ENCODE data around the gene RET. TPM values are rescaled to one million over a fixed set of nuclear protein-coding genes. Genes with fewer than 3 reads are reported as not detected.

Gene RET
- polyA plus RNA-seq, 3 donors = 0.08 to 0.39 (median 0.14) TPM

GRCh38 chr10:43061760-43062159 lies 15.1 kb upstream of the RET start:
- Histone ChIP-seq H3K79me2 (ENCODE audit: insufficient read depth, low read length) (no peaks in the 10 kb centered on the region), H3K9me3 (replicated peaks in 1 of 2; ENCODE audit: control insufficient read depth in 1 of 2, insufficient read depth in 1 of 2, low read length in 2 of 2) (no peaks in the 10 kb centered on the region), H3K27ac (ENCODE audit: low read depth in 1 of 2, low read length in 2 of 2) (no peak overlapping the region), H3K27me3 (ENCODE audit: control insufficient read depth in 2 of 2, insufficient read depth in 2 of 2, low read length in 2 of 2) (no peaks in the 10 kb centered on the region), H3K9ac (ENCODE audit: insufficient read depth, low read length, poor library complexity, severe bottlenecking) (no peak overlapping the region), H3K4me1 (ENCODE audit: control insufficient read depth in 1 of 2, insufficient read depth in 2 of 2, low read length in 2 of 2) (no peaks in the 10 kb centered on the region), H2AFZ (ENCODE audit: insufficient read depth, low read depth, low read length, poor library complexity, severe bottlenecking) (no peak overlapping the region), H3K36me3 (replicated peaks in 1 of 2; ENCODE audit: control insufficient read depth in 1 of 2, insufficient read depth in 2 of 2, low read length in 2 of 2) (no peaks in the 10 kb centered on the region), H3K4me2 (replicated peaks; ENCODE audit: extremely low read depth, low read length, poor library complexity, severe bottlenecking) (no peak overlapping the region), H4K20me1 (ENCODE audit: insufficient read depth, low read length) (no peaks in the 10 kb centered on the region), H3K4me3 (replicated peaks in 1 of 3; ENCODE audit: low read depth in 2 of 3, low read length in 3 of 3) (no peak overlapping the region)
- DNase-seq = no peak
- intact Hi-C loops (cut with micrococcal nuclease) = no loop called here
- TF ChIP-seq CTCF (IDR thresholded peaks at IDR 0.05) = no peak
- 89% methylated on average over 5 of the region's 9 CpGs for WGBS (ENCODE audit: insufficient coverage)
- Mint-ChIP-seq H3K27ac (no peak overlapping the region), H3K27me3 (ENCODE audit: low read depth in 3 of 3) (peaks cover 4 to 7% (median 5%) of the 10 kb centered on the region in 3 donors), H3K4me3 (no peak overlapping the region), H3K4me1 (no peaks in the 10 kb centered on the region), H3K9me3 (peaks cover 0 to 3% (median 0%) of the 10 kb centered on the region in 7 donors), H3K36me3 (no peaks in the 10 kb centered on the region)

- Histone ChIP-seq H3K36me3 (replicated peaks in 1 of 2; ENCODE audit: control insufficient read depth in 1 of 2, insufficient read depth in 2 of 2, low read length in 2 of 2) (no peaks in the 10 kb centered on the region), H3K4me3 (replicated peaks in 1 of 3; ENCODE audit: low read depth in 2 of 3, low read length in 3 of 3) (no peak overlapping the region), H3K79me2 (ENCODE audit: insufficient read depth, low read length) (no peaks in the 10 kb centered on the region), H3K27me3 (ENCODE audit: control insufficient read depth in 2 of 2, insufficient read depth in 2 of 2, low read length in 2 of 2) (no peaks in the 10 kb centered on the region), H3K9ac (ENCODE audit: insufficient read depth, low read length, poor library complexity, severe bottlenecking) (no peak overlapping the region), H2AFZ (ENCODE audit: insufficient read depth, low read depth, low read length, poor library complexity, severe bottlenecking) (no peak overlapping the region), H3K27ac (ENCODE audit: low read depth in 1 of 2, low read length in 2 of 2) (no peak overlapping the region), H3K4me2 (replicated peaks; ENCODE audit: extremely low read depth, low read length, poor library complexity, severe bottlenecking) (no peak overlapping the region), H3K9me3 (replicated peaks in 1 of 2; ENCODE audit: control insufficient read depth in 1 of 2, insufficient read depth in 1 of 2, low read length in 2 of 2) (no peaks in the 10 kb centered on the region), H4K20me1 (ENCODE audit: insufficient read depth, low read length) (no peaks in the 10 kb centered on the region), H3K4me1 (ENCODE audit: control insufficient read depth in 1 of 2, insufficient read depth in 2 of 2, low read length in 2 of 2) (no peaks in the 10 kb centered on the region)
- 92% methylated on average over 11 of the region's 18 CpGs for WGBS (ENCODE audit: insufficient coverage)
- Mint-ChIP-seq H3K9me3 (peaks cover 0 to 3% (median 0%) of the 10 kb centered on the region in 7 donors), H3K36me3 (no peaks in the 10 kb centered on the region), H3K4me3 (no peak overlapping the region), H3K27me3 (ENCODE audit: low read depth in 3 of 3) (peaks cover 4 to 5% (median 5%) of the 10 kb centered on the region in 3 donors), H3K4me1 (no peaks in the 10 kb centered on the region), H3K27ac (no peak overlapping the region)
- intact Hi-C loops (cut with micrococcal nuclease) = no loop called here
- DNase-seq = no peak
- TF ChIP-seq CTCF (IDR thresholded peaks at IDR 0.05) = no peak
These were observed 14.3 kb upstream of the RET start for GRCh38 chr10:43062402-43063160.

All from CD14-positive monocyte (primary cell).